Fibroblast of mammary gland (primary cell): ENCODE data around the gene PALD1.
A peak's percentile ranks its signal among the peaks of the same experiment; 100 is the strongest.

Experiments used
- DNase-seq: peaks from one replicate; pipeline ENCODE4 v3.0.0-alpha.2; 2010; ENCODE audit warnings: low read depth
- H3K4me3 ChIP-seq: 2 replicates; pipeline ENCODE4 v1.5.1; 2011; ENCODE audit warnings: low read depth, mild to moderate bottlenecking, low read length, moderate library complexity; ENCODE audit not compliant: control insufficient read depth
- TF ChIP-seq, protein P1 (sequence below): conservative IDR thresholded peaks from 2 replicates; pipeline ENCODE4 v1.5.1; 2011; ENCODE audit warnings: low read depth, low read length, inconsistent platforms; ENCODE audit not compliant: control insufficient read depth, insufficient read depth

PALD1 gene

DNA sequence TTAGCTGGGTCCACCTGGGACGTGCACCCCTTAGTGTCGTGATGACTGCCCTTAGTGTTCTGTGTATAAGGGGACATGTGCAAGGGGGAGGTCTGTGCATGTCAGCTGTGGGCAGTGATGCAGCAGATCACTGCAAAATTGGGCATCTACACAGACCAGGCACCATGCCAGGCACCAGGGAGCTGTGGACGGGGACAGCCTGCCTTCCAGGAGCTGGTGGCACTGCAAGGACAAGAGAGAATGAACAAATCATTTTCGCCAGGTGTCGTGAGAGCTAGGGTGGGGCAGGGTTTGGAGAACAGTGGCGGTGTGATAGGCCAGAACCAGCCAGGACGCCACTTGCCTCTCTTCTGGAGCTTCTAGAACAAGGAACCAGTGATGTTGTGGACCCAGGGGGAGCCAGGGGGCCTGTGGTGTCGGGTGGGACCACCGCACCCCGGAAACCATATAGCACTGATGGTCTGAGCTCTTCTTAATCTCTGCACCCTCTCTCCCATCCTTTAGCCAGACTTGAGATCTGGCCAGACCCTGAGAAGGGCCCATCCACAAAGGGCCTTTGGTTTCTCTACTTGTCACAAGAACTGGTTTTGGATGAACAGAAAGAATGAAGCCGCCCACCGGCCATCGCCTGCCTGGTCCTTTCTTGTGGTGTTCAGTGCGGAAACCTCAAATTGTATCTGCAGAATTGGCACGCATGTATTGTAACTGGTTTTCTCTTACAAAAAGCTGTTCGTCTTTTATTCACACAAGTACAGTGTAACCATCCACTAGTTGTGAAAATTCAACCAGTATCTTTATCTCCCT lies 93.3 kb downstream of the PALD1 start:
- TF ChIP-seq, protein P1, sequence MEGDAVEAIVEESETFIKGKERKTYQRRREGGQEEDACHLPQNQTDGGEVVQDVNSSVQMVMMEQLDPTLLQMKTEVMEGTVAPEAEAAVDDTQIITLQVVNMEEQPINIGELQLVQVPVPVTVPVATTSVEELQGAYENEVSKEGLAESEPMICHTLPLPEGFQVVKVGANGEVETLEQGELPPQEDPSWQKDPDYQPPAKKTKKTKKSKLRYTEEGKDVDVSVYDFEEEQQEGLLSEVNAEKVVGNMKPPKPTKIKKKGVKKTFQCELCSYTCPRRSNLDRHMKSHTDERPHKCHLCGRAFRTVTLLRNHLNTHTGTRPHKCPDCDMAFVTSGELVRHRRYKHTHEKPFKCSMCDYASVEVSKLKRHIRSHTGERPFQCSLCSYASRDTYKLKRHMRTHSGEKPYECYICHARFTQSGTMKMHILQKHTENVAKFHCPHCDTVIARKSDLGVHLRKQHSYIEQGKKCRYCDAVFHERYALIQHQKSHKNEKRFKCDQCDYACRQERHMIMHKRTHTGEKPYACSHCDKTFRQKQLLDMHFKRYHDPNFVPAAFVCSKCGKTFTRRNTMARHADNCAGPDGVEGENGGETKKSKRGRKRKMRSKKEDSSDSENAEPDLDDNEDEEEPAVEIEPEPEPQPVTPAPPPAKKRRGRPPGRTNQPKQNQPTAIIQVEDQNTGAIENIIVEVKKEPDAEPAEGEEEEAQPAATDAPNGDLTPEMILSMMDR, result no peak
- DNase-seq, result no peak
- no peak overlapping the region for H3K4me3 ChIP-seq

DNA sequence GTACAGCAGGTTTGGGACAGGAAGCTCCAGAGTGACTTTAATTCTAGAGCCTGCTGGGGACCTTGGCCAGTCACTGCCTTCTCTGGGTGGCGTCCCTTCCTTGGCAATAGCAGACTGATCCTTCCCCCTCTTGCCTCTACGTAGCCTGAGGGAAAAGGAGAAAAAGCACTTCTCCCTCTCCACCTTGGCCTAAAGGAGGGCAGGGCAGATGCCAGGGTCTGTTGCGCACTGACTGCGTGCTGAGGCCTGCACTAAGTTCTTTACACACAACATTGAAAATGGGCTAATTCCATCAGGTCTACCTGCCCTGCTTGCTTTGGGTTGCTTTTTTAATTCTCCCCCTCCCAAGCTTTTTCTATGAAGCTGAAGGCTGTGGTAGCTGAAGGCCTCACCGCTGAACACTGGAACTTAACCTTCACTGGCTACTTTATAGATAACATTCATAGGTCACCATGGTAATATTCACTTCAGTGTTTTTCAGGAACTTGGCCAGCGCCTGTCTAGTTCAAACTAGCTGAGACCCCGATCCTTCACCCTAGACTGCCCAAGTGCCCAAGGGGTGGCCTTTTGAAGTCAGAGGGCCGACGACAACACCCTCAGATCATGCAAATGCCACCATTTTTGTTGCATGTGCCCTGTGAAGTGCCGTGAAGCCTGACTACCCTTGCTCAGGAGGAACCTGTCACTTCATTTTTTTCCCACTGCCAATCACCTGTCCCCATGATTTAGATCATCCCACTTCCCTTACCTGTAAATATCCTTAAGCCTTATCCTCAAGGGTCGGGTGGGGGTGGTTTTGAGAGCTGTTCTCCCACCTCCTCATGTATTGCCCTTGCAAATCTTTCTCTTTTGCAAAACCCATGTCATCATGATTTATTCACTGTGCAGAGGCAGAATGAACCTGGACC lies 95.3 kb downstream of the PALD1 start:
- TF ChIP-seq, protein P1, result no peak
- H3K4me3 ChIP-seq, result no peak overlapping the region
- no peak for DNase-seq

- no peak for DNase-seq
- no peak overlapping the region for H3K4me3 ChIP-seq
- TF ChIP-seq, protein P1, result no peak
Observed at GRCh38 chr10:70575486-70575873, 96.9 kb downstream of the PALD1 start.

- H3K4me3 ChIP-seq, result no peak overlapping the region
- TF ChIP-seq, protein P1, result no peak
- peak; percentile 33 for DNase-seq
Observed at GRCh38 chr10:70575874-70576802, 97.6 kb downstream of the PALD1 start.

DNA sequence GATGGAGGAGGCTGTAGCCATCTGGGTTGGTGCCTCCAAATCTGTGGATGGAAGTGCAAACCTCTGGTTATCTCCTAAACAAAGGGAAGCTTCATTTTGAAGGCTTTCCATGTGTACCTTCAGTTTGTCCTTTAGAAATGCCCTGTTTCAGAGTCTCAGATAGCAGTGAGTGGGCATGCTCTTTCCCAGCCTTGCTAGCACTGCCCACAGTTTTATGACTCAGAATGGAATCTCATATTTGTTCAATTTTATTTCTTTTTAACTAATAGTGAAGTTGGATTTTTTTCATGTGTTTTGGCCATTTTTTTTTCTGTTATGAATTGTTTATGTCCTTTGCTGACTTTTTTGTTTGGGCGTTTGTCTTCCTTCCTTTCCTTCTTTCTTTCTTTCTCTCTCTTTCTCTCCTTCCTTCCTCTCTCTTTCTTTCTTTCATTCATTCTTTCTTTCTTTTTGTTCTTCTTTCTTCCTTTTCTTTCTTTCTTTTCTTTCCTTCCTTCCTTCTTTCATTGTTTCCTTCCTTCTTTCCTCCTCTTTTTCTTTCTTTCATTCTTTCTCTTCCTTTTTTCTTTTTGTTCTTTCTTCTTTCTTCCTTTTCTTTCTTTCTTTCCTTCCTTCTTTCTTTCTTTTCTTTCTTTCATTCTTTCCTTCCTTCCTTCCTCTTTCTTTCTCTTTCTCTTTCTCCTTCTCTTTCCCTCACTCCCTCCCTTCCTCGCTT lies 98.4 kb downstream of the PALD1 start:
- no peak overlapping the region for H3K4me3 ChIP-seq
- TF ChIP-seq, protein P1, result no peak
- DNase-seq, result peak; percentile 22
